Effector CD4-positive, alpha-beta T cell (primary cell): Measurements from ENCODE around the gene CDH12.

ENCODE experiments used
- DNase-seq: peaks from one replicate; pipeline ENCODE4 v3.0.0-alpha.2; 2020

The CDH12 gene

DNA sequence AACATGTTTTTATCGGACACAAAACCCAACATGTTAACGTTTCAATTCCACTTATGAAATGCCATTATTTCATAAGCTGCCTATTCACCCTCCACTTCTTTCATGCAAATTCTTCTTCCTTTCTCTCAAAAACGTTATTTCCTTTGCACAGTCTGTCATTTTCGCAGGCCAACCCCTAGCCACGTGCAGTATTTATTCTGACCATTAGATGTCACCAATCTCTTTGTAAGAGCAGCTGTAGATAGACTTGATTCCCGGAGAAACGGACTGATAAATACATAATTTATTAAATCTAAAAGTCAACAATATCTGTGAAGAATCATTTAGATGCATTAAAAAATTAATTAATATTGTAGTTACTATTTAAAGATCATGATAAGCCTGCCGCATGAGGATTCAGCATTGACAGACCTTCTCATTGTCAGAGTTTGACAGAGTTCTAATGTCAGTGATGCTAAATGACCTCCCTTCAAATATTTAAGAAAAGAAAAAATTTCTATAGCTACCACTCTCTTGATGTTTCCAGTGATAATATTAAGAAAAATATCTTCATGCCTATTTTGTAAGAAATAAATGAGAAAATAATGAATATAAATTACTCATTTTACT lies 933.6 kb downstream of the CDH12 start:
- DNase-seq: no peak

DNA sequence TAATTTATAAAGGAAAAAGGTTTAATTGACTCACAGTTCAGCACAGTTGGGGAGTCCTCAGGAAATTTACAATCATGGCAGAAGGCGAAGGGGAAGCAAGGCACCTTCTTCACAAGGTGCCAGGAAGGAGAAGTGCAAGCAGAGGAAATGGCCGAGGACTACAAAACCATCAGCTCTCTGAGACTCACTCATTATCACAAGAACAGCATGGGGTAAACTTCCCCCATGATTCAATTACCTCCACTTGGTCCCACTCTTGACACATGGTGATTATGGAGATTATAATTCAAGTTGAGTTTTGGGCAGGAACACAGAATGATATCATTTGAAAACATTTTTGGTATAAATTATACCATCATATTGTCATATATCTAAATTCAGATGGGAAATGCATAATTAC lies 934.7 kb downstream of the CDH12 start:
- no peak for DNase-seq

DNA sequence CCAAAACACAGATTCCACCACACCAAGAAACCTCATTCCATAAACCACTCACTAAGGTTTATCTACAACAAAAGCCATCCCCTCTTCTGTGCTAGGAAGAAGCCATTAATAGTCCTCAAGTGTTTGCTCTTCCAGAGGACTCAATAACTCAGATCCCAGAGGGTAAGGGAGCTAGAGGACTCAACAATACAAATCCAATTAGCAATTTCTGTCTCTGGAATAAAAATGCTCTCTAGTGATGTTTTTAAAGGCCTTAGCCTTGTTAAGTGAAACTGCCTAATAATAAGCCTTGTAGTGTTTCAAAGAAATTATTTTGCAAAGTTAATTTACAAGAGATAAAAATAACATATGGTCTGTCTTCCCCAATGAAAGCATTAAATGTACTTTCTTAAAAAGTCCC lies 942.4 kb downstream of the CDH12 start:
- DNase-seq: no peak

DNA sequence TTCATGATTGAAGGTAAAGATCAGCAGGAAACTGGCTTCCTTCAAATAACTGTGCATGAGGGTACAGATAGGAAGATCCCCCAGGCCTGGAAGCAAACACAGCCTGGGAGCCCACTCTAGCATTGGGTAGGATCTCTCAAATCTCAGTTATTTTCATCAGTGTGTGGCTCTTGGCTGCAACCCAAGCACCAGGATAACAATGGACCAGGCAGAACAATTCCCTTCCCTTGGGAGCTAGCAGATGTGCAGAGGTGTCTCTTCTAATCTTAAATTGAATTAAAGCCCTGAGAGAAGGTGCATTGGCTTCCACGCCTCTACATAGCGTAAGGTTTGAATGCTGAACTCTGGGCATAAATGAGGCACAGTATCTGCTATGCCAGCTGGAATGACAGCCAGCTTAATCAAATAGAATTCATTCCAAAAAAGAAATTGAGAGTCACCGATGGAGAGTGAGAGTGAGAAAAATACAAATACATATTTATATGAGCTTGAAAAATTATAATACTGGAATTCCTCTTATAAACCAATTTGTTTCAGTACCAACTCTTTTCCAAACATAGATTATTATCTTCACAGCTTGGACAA lies 957.3 kb downstream of the CDH12 start:
- no peak for DNase-seq

DNA sequence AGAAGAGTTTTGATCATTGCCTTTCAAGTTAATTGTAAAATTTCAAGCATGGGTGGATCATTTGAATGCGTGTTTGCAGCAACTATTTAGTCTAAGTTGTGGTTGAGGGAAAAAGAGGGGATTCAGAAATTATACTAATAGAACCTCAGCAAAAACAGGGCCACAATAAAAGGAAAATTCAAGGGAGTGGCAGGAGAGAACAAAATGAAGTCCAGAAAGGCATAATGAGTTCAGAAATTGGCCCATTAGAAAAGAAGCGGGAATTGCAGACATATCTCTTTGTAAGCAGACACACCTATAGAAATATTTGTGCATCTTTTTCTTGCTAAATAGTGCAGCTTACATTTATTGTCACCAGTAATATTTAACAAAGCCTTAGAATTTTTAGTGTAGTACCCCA lies 960.0 kb downstream of the CDH12 start:
- DNase-seq: no peak

DNA sequence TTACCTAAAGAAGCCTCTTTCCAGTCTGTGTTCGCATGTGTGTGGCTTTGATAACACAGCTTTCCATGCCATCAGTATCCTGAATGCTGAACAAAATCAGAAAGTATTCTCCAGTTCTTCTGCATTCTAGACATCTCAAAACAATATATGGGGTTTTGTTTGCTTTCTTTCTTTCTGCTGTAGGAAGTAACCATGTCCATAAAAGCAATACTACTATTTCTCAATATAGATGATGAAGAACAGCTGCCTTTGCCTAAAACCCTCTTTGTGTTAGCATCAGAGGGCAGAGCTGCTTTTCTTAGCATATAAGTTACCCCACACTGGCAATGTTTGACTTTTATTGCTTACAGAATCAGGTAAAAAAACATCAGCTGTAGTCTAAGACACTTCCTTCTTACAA lies 963.6 kb downstream of the CDH12 start:
- no peak for DNase-seq

DNA sequence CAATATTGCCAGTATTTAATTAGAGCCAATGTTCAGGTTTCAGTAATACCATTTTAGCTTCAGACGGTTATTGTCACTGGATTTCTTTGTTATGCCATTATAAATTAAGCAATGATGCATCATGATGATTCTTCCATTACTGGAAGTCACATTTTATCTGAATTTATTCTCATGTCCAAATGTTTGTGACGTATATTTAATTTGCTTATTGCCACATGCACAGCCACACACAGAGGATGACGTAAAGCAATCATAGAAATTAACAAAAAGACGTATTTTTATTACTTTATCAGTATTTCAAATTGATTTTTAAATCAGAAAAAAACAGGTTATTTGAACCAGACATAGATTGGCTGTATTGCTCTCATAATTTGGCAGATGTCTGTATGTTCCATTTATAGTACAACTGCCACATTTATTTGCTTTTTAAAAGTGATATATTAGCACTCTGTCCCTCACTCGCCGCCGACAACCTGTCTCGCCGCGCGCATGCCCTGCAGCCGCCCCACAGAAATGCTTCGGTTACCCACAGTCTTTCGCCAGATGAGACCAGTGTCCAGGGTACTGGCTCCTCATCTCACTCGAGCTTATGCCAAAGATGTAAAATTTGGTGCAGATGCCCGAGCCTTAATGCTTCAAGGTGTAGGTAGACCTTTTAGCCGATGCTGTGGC lies 970.9 kb downstream of the CDH12 start:
- no peak for DNase-seq

DNA sequence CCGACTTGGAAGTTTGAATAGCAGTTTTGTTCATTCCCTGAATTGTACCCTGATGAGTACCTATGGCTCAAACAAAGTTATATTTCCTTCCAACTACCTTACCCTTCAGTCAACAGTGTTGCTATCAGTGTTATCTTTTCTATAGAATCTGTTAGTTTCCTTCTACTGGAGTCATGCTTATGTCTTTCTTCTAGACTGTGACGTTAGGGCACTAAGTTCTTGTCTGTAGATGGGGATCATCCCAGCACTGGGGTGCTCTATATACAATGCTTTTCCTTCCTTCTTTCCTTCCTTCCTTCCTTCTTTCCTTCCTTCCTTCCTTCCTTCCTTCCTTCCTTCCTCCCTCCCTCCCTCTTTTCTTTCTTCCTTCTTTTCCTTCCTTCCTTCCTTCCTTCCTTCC lies 973.0 kb downstream of the CDH12 start:
- no peak for DNase-seq

DNA sequence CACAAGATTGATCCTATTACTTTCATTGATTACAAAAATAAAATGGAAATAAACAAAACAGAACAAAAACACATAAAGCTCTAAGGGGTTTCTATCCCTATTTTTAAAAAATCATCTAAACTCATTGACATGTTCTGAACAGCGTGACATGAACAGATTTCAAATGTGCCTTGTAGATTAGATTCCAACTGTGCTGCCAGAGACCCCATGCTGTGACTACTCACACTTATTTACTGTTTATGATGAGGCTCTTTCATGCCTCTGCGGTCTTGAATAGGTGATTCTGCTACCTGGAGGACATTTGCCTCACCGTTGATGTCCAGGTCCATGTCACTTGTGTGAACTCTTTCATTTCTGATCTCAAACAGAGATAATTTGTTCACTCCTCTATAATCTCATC lies 990.2 kb downstream of the CDH12 start:
- no peak for DNase-seq

DNA sequence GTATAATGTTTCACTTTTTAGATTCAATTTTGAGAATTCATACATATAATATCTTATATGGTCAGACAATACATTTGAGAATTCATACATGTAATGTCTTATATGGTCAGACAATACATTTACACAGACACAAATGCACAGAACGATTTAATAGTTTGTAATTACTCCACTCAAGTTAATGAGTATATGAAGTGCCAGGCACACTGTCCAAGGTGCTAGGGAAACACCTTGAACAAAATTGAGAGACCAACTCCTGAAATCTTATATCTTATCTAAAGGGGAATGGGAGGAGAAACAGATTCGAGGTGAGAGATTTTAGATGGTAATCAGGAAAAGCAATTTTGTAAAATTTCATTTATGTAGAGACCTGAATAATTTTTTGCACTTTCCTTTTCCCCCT lies 994.7 kb downstream of the CDH12 start:
- no peak for DNase-seq

DNA sequence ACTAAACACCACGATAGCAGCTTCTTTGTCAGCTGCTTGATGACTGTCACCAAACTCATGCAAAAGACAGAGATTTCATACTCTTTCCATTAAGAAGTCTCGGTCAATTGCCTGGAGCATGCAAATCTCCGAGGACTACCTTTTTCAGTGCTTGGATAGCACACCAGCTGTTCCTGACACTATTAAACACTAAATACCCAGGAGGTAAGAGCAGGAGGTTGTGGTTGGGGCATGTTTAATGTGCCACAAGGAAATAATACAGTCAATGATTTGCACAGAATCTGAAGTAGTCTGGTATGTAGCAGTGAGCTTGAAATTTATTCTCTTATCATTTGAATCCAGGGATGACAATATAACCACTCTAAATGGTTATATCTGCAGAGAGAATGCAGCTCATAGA lies 996.2 kb downstream of the CDH12 start:
- no peak for DNase-seq

DNA sequence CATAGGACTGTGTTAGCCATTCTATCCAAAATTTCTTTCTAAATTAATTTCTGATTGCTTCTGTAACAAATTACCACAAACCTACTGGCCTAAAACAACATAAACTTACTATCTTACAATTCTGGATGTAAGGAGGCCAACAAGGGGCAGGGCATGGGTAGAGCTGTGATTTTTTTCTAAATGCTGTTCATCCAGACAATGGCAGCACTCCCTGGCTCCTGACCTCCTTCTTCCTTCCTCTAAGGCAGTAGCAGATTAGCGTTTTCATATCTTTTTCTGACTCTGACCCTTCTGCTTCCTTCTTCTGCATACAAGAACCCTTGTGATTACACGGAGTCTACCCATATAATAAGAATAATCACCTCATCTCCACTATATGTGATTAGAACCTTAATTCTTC lies 1005.8 kb downstream of the CDH12 start:
- no peak for DNase-seq

DNA sequence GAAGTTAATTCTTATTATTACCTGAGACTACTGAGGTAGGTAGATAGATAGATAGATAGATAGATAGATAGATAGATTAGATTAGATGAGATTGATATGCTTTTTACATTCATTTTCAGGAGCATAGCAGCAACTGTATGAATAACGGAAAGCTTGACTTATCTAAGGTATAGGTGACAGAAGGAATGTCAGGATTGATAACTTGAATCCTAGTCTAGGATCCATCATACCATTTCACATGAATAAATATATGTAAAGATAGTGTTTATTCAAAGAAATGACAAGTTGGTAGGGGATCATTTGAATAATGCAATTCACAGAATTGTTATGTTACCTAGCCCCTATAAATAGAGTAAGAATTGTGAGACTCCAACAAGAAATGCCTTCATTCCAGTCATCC lies 1008.2 kb downstream of the CDH12 start:
- no peak for DNase-seq

DNA sequence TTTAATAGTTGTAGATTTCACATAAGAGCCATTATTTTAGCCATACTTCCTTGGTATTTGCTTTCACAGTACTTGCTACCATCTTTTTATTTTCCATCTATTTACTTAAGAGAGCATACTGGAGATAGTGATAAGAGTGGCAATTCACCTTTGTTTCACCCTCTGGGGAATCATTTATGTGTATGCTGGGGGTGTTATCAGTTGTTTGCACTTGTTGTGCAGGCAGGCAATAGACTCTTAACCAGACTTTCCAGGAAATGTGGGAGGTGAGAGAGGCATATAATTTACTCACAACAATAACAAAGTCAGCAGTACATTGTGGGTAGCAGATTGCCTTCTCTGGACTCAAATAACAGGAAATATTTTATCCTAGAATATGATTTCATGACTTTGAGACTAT lies 1018.3 kb downstream of the CDH12 start:
- no peak for DNase-seq

DNA sequence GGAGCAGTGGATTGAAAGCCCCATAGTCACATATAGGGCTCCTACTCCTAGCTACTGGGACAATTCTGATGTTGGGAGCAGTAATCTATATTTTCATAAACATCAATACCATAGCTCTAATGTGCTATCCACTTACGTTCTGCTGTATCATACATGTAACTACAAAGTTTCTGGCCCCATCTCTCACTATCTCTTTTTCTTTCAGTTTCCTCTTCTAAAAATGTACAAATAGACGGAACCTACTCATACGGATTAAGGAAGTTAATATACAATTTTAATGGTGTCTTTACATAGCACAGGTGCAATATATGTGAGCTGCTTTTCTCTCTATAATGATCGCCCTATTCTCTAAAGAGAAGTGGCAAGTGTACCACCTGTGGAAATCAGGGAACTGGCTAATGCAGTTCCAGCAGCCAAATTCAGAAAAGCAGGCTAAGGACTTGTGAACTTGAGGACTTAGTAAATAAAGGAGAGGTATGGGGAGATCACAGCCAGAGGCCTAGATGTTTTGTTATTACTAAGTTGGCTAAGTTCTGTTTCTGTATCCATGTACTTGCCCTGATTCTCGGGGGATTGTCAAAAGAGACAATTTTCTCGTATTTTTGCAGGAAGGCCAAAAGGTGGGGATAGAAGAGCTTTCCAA lies 1021.9 kb downstream of the CDH12 start:
- DNase-seq: no peak

DNA sequence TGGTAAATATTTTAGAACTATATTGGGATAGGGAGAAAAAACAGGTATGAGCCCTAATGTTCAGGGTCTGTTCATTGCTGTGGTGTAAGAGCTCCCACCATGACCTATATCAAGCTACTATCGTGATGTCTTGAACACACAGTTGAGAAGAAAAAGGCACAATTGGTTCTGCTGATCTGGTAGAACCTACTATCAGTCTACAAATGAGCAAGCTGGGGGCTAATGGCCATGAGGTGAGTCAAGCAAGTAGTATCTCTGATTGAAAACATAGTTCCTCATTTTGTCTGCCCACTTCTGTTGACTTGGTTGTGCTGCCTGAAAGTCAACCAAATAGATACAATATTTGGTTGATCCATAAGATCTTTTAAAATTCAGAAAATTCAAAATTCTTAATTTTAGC lies 1026.3 kb downstream of the CDH12 start:
- DNase-seq: no peak

DNA sequence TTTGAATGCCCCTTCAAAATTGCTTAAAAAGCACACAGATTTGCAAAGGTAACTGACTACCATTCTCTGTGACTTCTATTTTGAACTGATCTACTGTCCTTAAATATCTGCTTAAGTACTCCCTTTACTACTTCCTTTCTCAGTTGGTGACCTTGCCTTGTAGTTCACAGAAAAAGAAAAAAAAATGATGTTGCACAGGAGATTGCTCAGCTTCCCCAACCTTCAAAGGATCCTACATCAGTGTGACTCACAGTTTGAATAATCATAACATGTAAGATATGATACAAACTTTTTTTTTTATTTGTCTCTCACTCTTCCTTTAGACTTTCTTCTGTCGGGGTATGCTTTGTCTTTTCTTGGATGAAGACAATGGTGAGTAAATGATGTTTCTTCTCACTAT lies 1029.6 kb downstream of the CDH12 start:
- DNase-seq: no peak

DNA sequence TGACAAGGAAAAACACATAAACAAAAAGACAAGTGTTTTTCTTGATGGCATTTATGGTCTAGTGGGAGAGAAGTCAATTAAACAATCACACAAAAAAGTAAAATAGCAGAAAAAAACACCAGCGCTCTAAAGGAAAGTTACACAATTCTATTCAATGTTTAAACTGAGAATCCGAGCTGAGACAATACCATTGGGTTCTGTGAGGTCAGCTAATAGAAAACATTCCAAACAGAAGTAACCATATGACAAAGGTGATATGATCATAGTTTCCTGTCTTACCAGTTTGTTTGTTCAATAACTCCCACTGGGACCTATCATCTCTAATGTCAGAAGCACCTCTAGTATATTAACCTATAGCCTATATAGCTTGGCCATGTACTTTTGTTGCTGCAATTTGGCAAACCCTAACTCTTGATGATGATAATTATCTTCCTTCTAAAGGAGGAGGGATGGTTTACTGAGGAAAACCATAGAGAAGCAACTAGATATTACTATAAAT lies 1030.0 kb downstream of the CDH12 start:
- no peak for DNase-seq

DNA sequence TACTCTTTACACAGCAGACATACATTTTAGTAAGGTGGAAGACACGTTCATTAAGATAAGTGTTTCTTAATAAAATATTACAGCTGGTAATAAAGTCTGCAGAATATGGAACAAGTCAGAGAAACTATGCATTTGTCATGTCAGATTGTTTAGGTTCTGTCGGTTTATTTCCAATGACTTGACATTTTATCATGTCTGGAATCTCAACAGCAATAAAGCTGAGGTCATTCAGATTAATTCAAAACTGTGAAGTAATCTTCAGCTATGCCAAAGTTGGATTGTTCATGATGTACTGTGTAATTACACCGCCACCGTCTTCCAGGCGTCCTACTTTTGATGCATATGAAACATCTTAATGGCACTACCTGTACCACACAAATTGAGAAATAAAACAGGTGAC lies 1032.6 kb downstream of the CDH12 start:
- no peak for DNase-seq

DNA sequence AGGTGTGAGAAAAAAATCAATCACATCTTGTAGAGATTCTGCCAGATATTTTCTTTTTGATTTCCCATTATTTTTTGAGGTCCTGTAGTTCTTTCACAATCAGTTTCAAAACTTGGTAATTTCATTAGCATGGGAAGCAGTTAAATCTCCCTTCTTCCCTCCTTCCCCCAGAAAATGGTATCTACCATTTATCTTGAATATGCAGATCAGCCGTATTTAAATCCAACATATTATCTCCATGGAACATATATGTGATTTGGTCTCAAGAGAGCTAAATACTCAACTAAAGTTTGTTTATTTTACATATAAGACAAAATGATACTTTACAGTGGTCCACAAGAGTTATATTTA lies 1034.8 kb downstream of the CDH12 start:
- DNase-seq: no peak

DNA sequence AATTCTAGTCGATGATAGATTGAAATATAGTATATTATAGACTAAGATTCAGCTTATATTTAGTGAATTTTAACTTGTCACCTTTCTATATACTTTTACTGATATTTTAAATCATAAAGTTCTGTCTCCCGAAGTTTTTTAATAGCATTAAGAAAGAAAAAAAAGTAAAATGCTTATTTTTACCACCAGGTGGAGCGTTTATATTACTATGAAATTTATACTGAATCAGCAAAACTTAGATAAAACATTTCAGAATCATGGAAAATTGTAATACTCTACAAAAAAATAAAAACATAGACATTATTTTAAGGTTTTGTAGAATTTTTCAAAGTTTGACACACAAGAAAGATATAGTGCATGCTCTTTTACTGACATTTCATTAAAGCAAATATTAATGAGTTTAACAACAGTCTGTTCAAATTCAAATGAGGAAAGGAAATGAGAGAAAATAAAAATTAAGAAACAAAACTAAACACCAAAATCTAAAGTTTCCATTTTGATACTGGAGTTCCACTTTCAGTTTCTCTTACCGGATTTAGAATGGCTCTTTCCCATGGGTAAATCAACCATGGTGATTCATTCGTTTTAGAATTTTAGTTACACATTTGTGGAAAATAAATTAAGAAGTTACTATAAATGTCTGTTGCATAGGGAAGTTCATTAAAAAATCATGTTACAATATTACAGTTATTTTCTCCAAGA lies 1035.3 kb downstream of the CDH12 start:
- no peak for DNase-seq

DNA sequence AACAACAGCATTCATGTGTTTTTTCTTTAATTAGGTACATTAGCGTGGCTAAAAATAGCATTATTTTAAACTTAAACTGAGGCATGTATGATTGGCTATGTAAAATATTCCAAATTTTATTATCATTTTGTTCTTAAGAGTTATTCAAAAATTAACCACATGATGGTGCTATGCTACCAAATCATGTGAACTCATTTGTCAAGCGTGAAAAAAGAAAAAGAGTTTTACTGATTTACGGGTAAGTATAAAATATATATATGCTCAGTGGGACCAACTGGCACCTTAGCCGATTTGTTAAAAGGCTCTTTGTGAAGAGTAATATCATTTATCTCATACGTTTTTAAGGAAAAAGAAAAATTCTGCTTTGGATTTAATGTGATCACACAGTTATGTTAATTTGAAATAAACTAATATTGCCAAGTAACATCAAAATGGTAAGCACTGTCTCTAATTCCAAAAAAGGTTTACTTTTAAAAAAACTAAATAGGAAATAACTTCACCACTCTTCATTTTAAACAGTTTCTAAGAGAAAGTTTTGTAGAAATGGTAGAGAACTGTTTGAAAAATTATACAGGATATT lies 1042.3 kb downstream of the CDH12 start:
- DNase-seq: no peak

DNA sequence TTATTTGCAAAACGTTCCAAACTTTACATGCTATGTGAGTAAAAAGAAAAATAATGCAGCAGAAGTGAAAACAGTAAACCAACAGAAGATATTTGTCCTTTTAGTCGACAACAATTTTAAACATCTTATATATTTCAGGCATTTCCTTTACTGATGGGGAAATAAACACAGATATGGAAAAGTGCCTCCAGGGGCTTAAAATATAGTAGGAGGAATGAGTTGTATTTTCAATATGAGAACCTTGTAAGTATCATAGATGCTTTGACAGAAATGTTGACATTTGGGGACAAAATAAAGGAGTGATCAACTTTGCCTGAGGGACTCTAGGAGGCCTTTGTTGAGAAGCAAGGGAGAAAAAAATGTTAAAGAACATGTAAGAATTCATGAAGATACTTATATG lies 1043.5 kb downstream of the CDH12 start:
- no peak for DNase-seq
